ENCODE data around the gene ASB10. TPM values are rescaled to one million over a fixed set of nuclear protein-coding genes. Genes with fewer than 3 reads are reported as not detected.

ASB10 gene
- total and polyA plus RNA-seq, 2 of the 13 experiments (the other 11 are each of a cell fraction or from before 2014, with no cell fraction given), result not detected

DNA sequence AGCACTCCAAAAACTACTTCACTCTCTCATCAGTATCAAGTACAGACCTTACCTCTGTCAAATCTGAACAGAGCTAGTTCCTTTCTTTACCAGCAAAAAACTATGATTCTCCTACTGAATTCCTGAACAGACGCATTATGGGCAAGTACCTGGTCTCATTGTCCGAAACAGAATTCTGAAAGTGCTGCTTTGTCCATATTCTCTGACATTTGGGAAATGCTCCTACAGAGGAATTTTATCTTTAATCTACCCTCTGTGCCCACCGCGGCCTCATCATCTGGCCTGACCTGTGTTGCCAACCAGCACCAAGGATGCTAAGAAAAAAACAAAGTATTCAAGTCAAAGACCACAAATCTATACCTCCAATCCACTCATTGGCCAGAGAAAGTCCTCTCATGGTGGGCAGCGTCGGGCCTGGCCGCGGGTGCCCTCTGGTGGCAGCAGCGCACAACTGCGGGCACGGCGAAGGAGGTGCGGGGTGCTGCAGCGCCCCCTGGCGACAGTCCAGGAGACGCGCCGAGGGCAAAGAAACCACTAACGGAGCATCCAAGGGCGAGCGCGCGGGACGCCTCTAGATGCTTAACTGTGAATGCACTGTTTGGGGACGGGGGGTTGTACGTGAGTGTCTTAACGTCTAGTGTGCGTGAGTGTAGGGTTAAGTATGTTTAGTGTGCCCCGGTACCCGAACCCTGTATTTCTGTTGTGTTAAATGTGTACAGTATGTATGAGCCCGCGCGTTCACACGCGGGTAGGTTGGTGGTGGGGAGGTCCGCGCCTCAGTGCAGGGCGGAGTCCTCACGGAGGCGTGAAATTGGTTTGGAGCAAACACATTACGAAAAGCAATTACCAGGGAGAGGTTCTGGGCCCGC, 14.5 kb downstream of the ASB10 start (continued):
- TF ChIP-seq, protein P1, sequence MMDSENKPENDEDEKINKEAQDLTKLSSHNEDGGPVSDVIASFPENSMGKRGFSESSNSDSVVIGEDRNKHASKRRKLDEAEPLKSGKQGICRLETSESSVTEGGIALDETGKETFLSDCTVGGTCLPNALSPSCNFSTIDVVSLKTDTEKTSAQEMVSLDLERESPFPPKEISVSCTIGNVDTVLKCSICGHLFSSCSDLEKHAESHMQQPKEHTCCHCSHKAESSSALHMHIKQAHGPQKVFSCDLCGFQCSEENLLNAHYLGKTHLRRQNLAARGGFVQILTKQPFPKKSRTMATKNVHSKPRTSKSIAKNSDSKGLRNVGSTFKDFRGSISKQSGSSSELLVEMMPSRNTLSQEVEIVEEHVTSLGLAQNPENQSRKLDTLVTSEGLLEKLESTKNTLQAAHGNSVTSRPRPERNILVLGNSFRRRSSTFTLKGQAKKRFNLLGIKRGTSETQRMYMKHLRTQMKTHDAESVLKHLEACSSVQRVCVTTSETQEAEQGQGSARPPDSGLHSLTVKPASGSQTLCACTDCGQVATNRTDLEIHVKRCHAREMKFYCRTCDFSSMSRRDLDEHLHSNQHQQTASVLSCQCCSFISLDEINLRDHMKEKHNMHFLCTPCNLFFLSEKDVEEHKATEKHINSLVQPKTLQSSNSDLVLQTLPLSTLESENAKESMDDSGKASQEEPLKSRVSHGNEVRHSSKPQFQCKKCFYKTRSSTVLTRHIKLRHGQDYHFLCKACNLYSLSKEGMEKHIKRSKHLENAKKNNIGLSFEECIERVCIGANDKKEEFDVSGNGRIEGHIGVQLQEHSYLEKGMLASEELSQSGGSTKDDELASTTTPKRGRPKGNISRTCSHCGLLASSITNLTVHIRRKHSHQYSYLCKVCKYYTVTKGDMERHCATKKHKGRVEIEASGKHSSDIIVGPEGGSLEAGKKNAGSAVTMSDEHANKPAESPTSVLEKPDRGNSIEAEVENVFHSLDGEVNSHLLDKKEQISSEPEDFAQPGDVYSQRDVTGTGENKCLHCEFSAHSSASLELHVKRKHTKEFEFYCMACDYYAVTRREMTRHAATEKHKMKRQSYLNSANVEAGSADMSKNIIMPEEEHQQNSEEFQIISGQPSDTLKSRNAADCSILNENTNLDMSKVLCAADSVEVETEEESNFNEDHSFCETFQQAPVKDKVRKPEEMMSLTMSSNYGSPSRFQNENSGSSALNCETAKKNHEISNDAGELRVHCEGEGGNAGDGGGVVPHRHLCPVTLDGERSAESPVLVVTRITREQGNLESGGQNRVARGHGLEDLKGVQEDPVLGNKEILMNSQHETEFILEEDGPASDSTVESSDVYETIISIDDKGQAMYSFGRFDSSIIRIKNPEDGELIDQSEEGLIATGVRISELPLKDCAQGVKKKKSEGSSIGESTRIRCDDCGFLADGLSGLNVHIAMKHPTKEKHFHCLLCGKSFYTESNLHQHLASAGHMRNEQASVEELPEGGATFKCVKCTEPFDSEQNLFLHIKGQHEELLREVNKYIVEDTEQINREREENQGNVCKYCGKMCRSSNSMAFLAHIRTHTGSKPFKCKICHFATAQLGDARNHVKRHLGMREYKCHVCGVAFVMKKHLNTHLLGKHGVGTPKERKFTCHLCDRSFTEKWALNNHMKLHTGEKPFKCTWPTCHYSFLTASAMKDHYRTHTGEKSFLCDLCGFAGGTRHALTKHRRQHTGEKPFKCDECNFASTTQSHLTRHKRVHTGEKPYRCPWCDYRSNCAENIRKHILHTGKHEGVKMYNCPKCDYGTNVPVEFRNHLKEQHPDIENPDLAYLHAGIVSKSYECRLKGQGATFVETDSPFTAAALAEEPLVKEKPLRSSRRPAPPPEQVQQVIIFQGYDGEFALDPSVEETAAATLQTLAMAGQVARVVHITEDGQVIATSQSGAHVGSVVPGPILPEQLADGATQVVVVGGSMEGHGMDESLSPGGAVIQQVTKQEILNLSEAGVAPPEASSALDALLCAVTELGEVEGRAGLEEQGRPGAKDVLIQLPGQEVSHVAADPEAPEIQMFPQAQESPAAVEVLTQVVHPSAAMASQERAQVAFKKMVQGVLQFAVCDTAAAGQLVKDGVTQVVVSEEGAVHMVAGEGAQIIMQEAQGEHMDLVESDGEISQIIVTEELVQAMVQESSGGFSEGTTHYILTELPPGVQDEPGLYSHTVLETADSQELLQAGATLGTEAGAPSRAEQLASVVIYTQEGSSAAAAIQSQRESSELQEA (CRISPR knock-in tag; IDR thresholded peaks at IDR 0.05; ENCODE audit: not compliant biosample characterization), result peak; percentile 43
- TF ChIP-seq FOXC1 (CRISPR knock-in tag; IDR thresholded peaks at IDR 0.05; ENCODE audit: borderline replicate concordance), result no peak
- peak; percentile 61; the same call in 1 of the 2 replicates for TF ChIP-seq NFKB2 (CRISPR knock-in tag; IDR thresholded peaks at IDR 0.05; ENCODE audit: borderline replicate concordance)
- TF ChIP-seq, protein P2, sequence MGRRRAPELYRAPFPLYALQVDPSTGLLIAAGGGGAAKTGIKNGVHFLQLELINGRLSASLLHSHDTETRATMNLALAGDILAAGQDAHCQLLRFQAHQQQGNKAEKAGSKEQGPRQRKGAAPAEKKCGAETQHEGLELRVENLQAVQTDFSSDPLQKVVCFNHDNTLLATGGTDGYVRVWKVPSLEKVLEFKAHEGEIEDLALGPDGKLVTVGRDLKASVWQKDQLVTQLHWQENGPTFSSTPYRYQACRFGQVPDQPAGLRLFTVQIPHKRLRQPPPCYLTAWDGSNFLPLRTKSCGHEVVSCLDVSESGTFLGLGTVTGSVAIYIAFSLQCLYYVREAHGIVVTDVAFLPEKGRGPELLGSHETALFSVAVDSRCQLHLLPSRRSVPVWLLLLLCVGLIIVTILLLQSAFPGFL (CRISPR knock-in tag; IDR thresholded peaks at IDR 0.05), result no peak
- 0 out of 2 replicates have a peak, but pooled peaks have one; percentile 75 for TF ChIP-seq ZSCAN9 (CRISPR knock-in tag; IDR thresholded peaks at IDR 0.05; ENCODE audit: borderline replicate concordance)
- no peak for TF ChIP-seq ZNF589 (CRISPR knock-in tag; conservative IDR thresholded peaks at IDR 0.05)
- TF ChIP-seq, protein P3, sequence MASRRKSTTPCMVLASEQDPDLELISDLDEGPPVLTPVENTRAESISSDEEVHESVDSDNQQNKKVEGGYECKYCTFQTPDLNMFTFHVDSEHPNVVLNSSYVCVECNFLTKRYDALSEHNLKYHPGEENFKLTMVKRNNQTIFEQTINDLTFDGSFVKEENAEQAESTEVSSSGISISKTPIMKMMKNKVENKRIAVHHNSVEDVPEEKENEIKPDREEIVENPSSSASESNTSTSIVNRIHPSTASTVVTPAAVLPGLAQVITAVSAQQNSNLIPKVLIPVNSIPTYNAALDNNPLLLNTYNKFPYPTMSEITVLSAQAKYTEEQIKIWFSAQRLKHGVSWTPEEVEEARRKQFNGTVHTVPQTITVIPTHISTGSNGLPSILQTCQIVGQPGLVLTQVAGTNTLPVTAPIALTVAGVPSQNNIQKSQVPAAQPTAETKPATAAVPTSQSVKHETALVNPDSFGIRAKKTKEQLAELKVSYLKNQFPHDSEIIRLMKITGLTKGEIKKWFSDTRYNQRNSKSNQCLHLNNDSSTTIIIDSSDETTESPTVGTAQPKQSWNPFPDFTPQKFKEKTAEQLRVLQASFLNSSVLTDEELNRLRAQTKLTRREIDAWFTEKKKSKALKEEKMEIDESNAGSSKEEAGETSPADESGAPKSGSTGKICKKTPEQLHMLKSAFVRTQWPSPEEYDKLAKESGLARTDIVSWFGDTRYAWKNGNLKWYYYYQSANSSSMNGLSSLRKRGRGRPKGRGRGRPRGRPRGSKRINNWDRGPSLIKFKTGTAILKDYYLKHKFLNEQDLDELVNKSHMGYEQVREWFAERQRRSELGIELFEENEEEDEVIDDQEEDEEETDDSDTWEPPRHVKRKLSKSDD (CRISPR knock-in tag; IDR thresholded peaks at IDR 0.05; ENCODE audit: low read depth), result no peak
- no peak for TF ChIP-seq YEATS4 (CRISPR knock-in tag; IDR thresholded peaks at IDR 0.05; ENCODE audit: borderline replicate concordance)
- no peak for TF ChIP-seq PCBP1 (IDR thresholded peaks at IDR 0.05; ENCODE audit: borderline replicate concordance, low read depth, low read length)
- TF ChIP-seq MAFK (conservative IDR thresholded peaks at IDR 0.05 in 1 of 2, IDR thresholded peaks at IDR 0.05 in 1 of 2; ENCODE audit: low read length in 2 of 2), result no peak
- no peak for TF ChIP-seq ZNF33A (CRISPR knock-in tag; IDR thresholded peaks at IDR 0.05; ENCODE audit: borderline replicate concordance)
- TF ChIP-seq CBX5 (CRISPR knock-in tag; IDR thresholded peaks at IDR 0.05; ENCODE audit: borderline replicate concordance), result peak; percentile 73; the same call in 1 of the 2 replicates
- TF ChIP-seq HOXA3 (CRISPR knock-in tag; IDR thresholded peaks at IDR 0.05), result peak; percentile 58; the same call in 1 of the 2 replicates
- TF ChIP-seq, protein P4, sequence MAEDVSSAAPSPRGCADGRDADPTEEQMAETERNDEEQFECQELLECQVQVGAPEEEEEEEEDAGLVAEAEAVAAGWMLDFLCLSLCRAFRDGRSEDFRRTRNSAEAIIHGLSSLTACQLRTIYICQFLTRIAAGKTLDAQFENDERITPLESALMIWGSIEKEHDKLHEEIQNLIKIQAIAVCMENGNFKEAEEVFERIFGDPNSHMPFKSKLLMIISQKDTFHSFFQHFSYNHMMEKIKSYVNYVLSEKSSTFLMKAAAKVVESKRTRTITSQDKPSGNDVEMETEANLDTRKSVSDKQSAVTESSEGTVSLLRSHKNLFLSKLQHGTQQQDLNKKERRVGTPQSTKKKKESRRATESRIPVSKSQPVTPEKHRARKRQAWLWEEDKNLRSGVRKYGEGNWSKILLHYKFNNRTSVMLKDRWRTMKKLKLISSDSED (CRISPR knock-in tag; IDR thresholded peaks at IDR 0.05), result no peak
